ENCODE results near the gene NVL. TPM values are rescaled to one million over a fixed set of nuclear protein-coding genes. Genes with fewer than 3 reads are reported as not detected.
"Not testable (repeated sequence)": the region's sequence is repeated elsewhere in the genome, so short reads cannot be mapped to it uniquely, and the experiment has no call there.

NVL gene
- total and polyA plus RNA-seq, 8 donors: 9.6 to 35.9 (median 12.3) TPM

DNA sequence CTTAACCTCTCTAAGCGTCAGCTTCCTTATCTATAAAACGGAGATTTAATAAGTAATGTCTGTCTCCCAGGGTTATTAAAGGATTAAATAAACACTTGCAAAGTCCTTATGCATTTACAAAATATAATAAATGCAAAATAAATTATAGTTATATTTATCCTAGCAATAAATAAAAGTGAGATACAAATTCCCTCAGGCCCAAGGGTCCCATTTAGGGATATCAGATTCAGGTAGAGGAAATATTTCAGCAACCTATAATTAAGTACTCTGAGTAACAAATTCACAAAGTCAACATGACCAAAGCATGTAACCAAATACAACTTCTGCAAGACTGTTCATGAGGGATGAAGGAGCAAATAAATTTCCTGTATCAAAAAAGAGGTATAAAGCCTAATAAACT lies 17.9 kb downstream of the NVL start:
- ATAC-seq: no peak
- Histone ChIP-seq H3K4me1 (no peaks in the 10 kb centered on the region), H3K9me3 (no peaks in the 10 kb centered on the region), H3K27me3 (no peaks in the 10 kb centered on the region), H3K27ac (no peak overlapping the region), H3K4me3 (no peak overlapping the region), H3K36me3 (peaks cover 2 to 21% (median 4%) of the 10 kb centered on the region in 3 donors)
- FAIRE-seq: no peak
- intact Hi-C loops (cut with DNase I): no loop called here
- DNase-seq: no peak
- TF ChIP-seq, protein P1, sequence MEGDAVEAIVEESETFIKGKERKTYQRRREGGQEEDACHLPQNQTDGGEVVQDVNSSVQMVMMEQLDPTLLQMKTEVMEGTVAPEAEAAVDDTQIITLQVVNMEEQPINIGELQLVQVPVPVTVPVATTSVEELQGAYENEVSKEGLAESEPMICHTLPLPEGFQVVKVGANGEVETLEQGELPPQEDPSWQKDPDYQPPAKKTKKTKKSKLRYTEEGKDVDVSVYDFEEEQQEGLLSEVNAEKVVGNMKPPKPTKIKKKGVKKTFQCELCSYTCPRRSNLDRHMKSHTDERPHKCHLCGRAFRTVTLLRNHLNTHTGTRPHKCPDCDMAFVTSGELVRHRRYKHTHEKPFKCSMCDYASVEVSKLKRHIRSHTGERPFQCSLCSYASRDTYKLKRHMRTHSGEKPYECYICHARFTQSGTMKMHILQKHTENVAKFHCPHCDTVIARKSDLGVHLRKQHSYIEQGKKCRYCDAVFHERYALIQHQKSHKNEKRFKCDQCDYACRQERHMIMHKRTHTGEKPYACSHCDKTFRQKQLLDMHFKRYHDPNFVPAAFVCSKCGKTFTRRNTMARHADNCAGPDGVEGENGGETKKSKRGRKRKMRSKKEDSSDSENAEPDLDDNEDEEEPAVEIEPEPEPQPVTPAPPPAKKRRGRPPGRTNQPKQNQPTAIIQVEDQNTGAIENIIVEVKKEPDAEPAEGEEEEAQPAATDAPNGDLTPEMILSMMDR (IDR thresholded peaks at IDR 0.05): no peak
- WGBS, 2 donors: 51 to 53% methylated on average over 2 of the region's 2 CpGs

DNA sequence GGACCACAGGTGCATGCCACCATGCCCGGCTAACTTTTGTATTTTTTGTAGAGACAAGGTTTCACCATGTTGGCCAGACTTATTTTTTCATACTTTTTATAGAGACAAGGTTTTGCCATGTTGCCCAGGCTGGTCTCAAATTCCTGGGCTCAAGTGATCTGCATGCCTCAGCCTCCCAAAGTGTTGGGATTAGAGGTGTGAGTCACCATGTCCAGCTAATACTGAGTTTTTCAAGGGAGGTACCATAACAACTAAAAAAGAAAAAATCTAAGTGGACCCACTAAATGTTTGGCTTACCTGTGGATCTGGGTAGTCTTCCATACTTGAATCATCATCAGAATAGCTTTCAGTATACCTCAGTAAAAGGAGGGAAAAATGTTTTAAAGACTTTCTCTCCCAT lies 18.5 kb downstream of the NVL start:
- H3K9me3 ChIP-seq; DNase-seq; H3K4me1 ChIP-seq; H3K27ac ChIP-seq; H3K4me3 ChIP-seq; FAIRE-seq; H3K27me3 ChIP-seq; ATAC-seq; intact Hi-C loops (cut with DNase I): not testable (repeated sequence)
- H3K36me3 ChIP-seq: peaks cover 5 to 27% (median 5%) of the 10 kb centered on the region in 3 donors
- WGBS, 2 donors: 83 to 100% methylated on average over 1 of the region's 1 CpG

DNA sequence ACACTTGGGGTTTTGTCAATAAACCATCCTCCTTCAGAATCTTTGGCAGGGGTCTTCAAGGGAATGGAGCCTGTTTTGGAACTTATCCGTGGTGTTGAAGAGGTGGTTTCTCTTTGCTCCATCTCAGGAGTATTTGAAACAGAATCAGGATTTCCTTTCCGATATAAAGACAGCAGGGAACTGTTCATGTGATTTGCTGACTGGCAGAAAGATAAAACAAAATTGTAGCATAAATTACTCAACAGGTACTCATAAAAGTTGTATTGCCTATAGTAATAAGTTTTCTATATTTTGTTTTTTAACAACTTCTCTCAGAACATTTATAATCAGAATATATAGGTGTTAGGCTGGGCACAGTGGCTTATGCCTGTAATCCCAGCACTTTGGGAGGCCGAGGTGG lies 21.9 kb downstream of the NVL start:
- H3K9me3 ChIP-seq: no peaks in the 10 kb centered on the region
- H3K27me3 ChIP-seq: no peaks in the 10 kb centered on the region
- no peak overlapping the region for H3K4me3 ChIP-seq
- WGBS, 2 donors: 94% methylated on average over 3 of the region's 3 CpGs
- TF ChIP-seq, protein P1 (IDR thresholded peaks at IDR 0.05): no peak
- no peak for FAIRE-seq
- no peaks in the 10 kb centered on the region for H3K4me1 ChIP-seq
- DNase-seq: no peak
- no peak for ATAC-seq
- intact Hi-C loops (cut with DNase I): no loop called here
- peaks cover 11 to 42% (median 14%) of the 10 kb centered on the region in 3 donors for H3K36me3 ChIP-seq
- no peak overlapping the region for H3K27ac ChIP-seq

DNA sequence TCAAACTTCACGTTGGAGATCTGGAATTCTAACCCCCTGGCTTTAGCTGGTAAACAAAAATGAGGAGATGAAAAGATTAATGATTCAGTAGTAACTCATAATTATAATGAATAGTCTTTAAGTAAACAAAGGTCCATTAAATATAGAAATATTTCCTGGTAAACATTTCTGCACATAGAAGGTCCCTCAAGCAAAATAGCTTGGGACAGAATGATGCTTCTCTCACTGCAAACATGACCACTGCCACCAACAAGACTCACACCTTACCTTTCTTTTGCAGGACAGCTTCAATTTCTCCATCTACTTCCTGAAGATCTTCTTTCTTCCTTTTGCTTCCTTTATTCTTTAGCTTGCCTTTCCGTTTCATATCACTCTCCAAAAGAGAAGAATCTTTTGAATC lies 25.2 kb downstream of the NVL start:
- ATAC-seq: no peak
- Histone ChIP-seq H3K4me3 (no peak overlapping the region), H3K36me3 (peaks cover 11 to 48% (median 18%) of the 10 kb centered on the region in 3 donors), H3K4me1 (no peaks in the 10 kb centered on the region), H3K27ac (no peak overlapping the region), H3K9me3 (no peaks in the 10 kb centered on the region), H3K27me3 (no peaks in the 10 kb centered on the region)
- no peak for DNase-seq
- intact Hi-C loops (cut with DNase I): no loop called here
- WGBS, 2 donors: 60 to 71% methylated on average over 2 of the region's 2 CpGs
- no peak for FAIRE-seq
- TF ChIP-seq, protein P1 (IDR thresholded peaks at IDR 0.05): no peak

DNA sequence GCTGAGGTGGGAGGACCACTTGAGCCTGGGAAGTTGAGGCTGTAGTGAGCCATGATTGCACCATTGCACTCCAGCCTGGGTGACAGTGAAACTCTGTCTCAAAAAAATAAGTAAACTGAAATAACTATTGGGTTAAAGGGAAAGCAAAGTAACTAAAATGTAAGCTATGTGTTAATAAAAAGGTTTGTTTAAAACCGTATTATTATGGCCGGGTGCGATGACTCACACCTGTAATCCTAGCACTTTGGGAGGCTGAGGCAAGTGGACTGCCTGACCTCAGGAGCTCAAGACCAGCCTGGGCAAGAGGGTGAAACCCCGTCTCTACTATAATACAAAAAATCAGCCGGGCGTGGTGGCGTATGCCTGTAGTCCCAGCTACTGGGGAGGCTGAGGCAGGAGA lies 27.0 kb downstream of the NVL start:
- H3K4me3 ChIP-seq: no peak overlapping the region
- ATAC-seq: no peak
- no peak for FAIRE-seq
- WGBS, 2 donors: 96 to 98% methylated on average over 7 of the region's 7 CpGs
- no peaks in the 10 kb centered on the region for H3K4me1 ChIP-seq
- DNase-seq: no peak
- peaks cover 11 to 54% (median 18%) of the 10 kb centered on the region in 3 donors for H3K36me3 ChIP-seq
- no peaks in the 10 kb centered on the region for H3K27me3 ChIP-seq
- H3K27ac ChIP-seq: no peak overlapping the region
- H3K9me3 ChIP-seq: no peaks in the 10 kb centered on the region
- intact Hi-C loops (cut with DNase I): no loop called here
- TF ChIP-seq, protein P1 (IDR thresholded peaks at IDR 0.05): no peak
